IMR-90 (cell line): ENCODE data around the gene SAMD11. TPM values are rescaled to one million over a fixed set of nuclear protein-coding genes. Genes with fewer than 3 reads are reported as not detected.

ENCODE experiments used
- ATAC-seq: fragments of 200-7000 bp; cut with Tn5 transposase; 2 replicates; pipeline ENCODE4 v1.9.1; 2020; ENCODE audit warnings: low read depth, mild to moderate bottlenecking, moderate library complexity
- BruUV-seq: library from RNA; stranded (reverse); fragments of 400-500 nt; replicated peaks from 2 replicates; lab custom pipeline; 2021; lab: Mats Ljungman, UMichigan
- CTCF ChIA-PET: fragments of 300-600 bp; formaldehyde crosslinking; extraction: SDS; loops from one replicate; lab custom pipeline; 2021; ENCODE audit warnings: antibody characterized with exemption; lab: Yijun Ruan, JAX
- POLR2A ChIA-PET: fragments of 300-600 bp; sonication (Branson Sonifier 250); formaldehyde crosslinking; loops from one replicate; lab custom pipeline; 2022; ENCODE audit warnings: antibody characterized with exemption; ENCODE audit not compliant: unreplicated experiment; lab: Charles Lee
- DNase-seq: peaks from one replicate; pipeline ENCODE4 v3.0.0; 2013
- H2AFZ ChIP-seq: replicated peaks from 2 replicates; pipeline ENCODE3; 2013; ENCODE audit warnings: low read length, mild to moderate bottlenecking; ENCODE audit not compliant: poor library complexity
- H2AK5ac ChIP-seq: 2 replicates; pipeline ENCODE4 v1.6.1; 2013; ENCODE audit warnings: low read depth, low read length, inconsistent platforms
- H2AK9ac ChIP-seq: replicated peaks from 2 replicates; pipeline ENCODE3; 2013; ENCODE audit warnings: mild to moderate bottlenecking, low read depth, low read length, moderate library complexity; ENCODE audit not compliant: poor library complexity
- H2BK120ac ChIP-seq: 2 replicates; pipeline ENCODE4 v1.6.1; 2013; ENCODE audit warnings: low read depth, low read length, inconsistent platforms
- H2BK15ac ChIP-seq: 3 replicates; pipeline ENCODE4 v1.6.1; 2013; ENCODE audit warnings: low read depth, low read length, inconsistent platforms
- H2BK20ac ChIP-seq: 2 replicates; pipeline ENCODE4 v1.6.1; 2013; ENCODE audit warnings: low read depth, mild to moderate bottlenecking, inconsistent platforms, low read length, moderate library complexity
- H2BK5ac ChIP-seq: 2 replicates; pipeline ENCODE4 v1.6.1; 2013; ENCODE audit warnings: mild to moderate bottlenecking, low read depth, low read length, inconsistent platforms; ENCODE audit not compliant: poor library complexity, severe bottlenecking
- H3K14ac ChIP-seq: replicated peaks from 2 replicates; pipeline ENCODE4 v1.6.1; 2013; ENCODE audit warnings: low read depth, low read length, inconsistent platforms
- H3K18ac ChIP-seq: 2 replicates; pipeline ENCODE4 v1.6.1; 2013; ENCODE audit warnings: low read depth, low read length, control low read depth
- H3K23ac ChIP-seq: 2 replicates; pipeline ENCODE4 v1.6.1; 2013; ENCODE audit warnings: low read depth, low read length, inconsistent platforms
- H3K27ac ChIP-seq: 2 replicates; pipeline ENCODE4 v1.5.1; 2013; ENCODE audit warnings: mild to moderate bottlenecking, control low read depth, low read length; ENCODE audit not compliant: insufficient read depth
- H3K27me3 ChIP-seq: 2 replicates; pipeline ENCODE4 v1.6.1; 2013; ENCODE audit warnings: low read length; ENCODE audit not compliant: control insufficient read depth, insufficient read depth
- H3K36me3 ChIP-seq: 2 replicates; pipeline ENCODE4 v1.6.1; 2013; ENCODE audit warnings: low read length, mixed read lengths; ENCODE audit not compliant: control insufficient read depth, insufficient read depth
- H3K4ac ChIP-seq: 2 replicates; pipeline ENCODE4 v1.6.1; 2013; ENCODE audit warnings: low read depth, low read length, inconsistent platforms
- H3K4me1 ChIP-seq: 2 replicates; pipeline ENCODE4 v1.6.1; 2013; ENCODE audit warnings: low read length, mixed read lengths; ENCODE audit not compliant: control insufficient read depth, insufficient read depth
- H3K4me2 ChIP-seq: 2 replicates; pipeline ENCODE4 v1.6.1; 2013; ENCODE audit warnings: low read depth, mild to moderate bottlenecking, control low read depth, low read length, moderate library complexity
- H3K4me3 ChIP-seq: 2 replicates; pipeline ENCODE4 v1.5.1; 2013; ENCODE audit warnings: low read depth, mild to moderate bottlenecking, control low read depth, low read length, moderate library complexity; ENCODE audit not compliant: insufficient read depth
- H3K56ac ChIP-seq: 2 replicates; pipeline ENCODE4 v1.6.1; 2013; ENCODE audit warnings: low read length, inconsistent platforms; ENCODE audit not compliant: insufficient read depth; ENCODE audit errors: extremely low read depth
- H3K79me1 ChIP-seq, 2 experiments: 2 replicates each; pipeline ENCODE4 v1.6.1; 2013; ENCODE audit warnings: low read length in 2 of 2, inconsistent platforms in 1 of 2, low read depth in 1 of 2
- H3K9ac ChIP-seq: 2 replicates; pipeline ENCODE4 v1.6.1; 2013; ENCODE audit warnings: low read depth, low read length, control low read depth
- H3K9me1 ChIP-seq: 2 replicates; pipeline ENCODE4 v1.6.1; 2013; ENCODE audit warnings: low read length, inconsistent platforms; ENCODE audit not compliant: insufficient read depth
- H3K9me3 ChIP-seq: 2 replicates; pipeline ENCODE4 v1.6.1; 2013; ENCODE audit warnings: low read length; ENCODE audit not compliant: control insufficient read depth, insufficient read depth
- H4K20me1 ChIP-seq: 2 replicates; pipeline ENCODE4 v1.6.1; 2013; ENCODE audit warnings: low read length, inconsistent platforms; ENCODE audit not compliant: insufficient read depth
- H4K5ac ChIP-seq: 2 replicates; pipeline ENCODE4 v1.6.1; 2013; ENCODE audit warnings: mild to moderate bottlenecking, low read depth, low read length, control low read depth
- H4K8ac ChIP-seq, 2 experiments: 2 replicates each; pipeline ENCODE4 v1.6.1; 2013; ENCODE audit warnings: low read depth in 2 of 2, low read length in 2 of 2, control low read depth in 1 of 2, inconsistent platforms in 1 of 2
- H4K91ac ChIP-seq: 2 replicates; pipeline ENCODE4 v1.6.1; 2013; ENCODE audit warnings: low read depth, low read length, inconsistent platforms; ENCODE audit not compliant: insufficient read depth
- BHLHE40 ChIP-seq: fragments of 150-350 bp; IDR thresholded peaks from 2 replicates; pipeline ENCODE4 v1.6.1; 2016; ENCODE audit warnings: mild to moderate bottlenecking, low read depth, low read length
- MAZ ChIP-seq: IDR thresholded peaks from 2 replicates; pipeline ENCODE4 v1.6.1; 2012; ENCODE audit warnings: low read depth, mild to moderate bottlenecking, low read length, improper control_type of control experiment, moderate library complexity, borderline replicate concordance
- RAD21 ChIP-seq: IDR thresholded peaks from 2 replicates; pipeline ENCODE4 v1.6.1; 2012; ENCODE audit warnings: low read length, improper control_type of control experiment
- WGBS, 2 experiments: methylation state at CpG; one replicate each; pipeline versions ENCODE4 v1.1.5 to v1.1.7; 2013; ENCODE audit warnings: missing lambda C conversion rate in 2 of 2; ENCODE audit not compliant: insufficient read length in 1 of 2; ENCODE audit errors: extremely low coverage in 2 of 2; 5-methylcytosine and 5-hydroxymethylcytosine counted together
- dilution Hi-C: fragments of 300-500 bp; cut with HindIII; formaldehyde crosslinking; loops from one replicate; pipeline ENCODE4 v1.14.3; 2018; ENCODE audit warnings: low sequenced_read_pairs; ENCODE audit not compliant: unreplicated experiment
- in situ Hi-C: fragments of 300-500 bp; cut with MboI; formaldehyde crosslinking; loops from 3 replicates; pipeline ENCODE4 v1.14.3; 2019; ENCODE audit warnings: low sequenced_read_pairs, inconsistent platforms, mixed read lengths
- intact Hi-C: fragments of 100-400 bp; cut with micrococcal nuclease; formaldehyde crosslinking; loops from 2 replicates; pipeline ENCODE4 v1.10.0; 2022
- polyA plus RNA-seq, 3 experiments: library from polyadenylated mRNA; depleted of rRNA; stranded (reverse); fragments of >200 nt; gene quantifications; 2 replicates each; pipeline ENCODE4 v1.2.3, GENCODE V29; 2012; ENCODE audit warnings: low replicate concordance in 1 of 3
- total RNA-seq: library from RNA; depleted of rRNA; stranded (reverse); fragments of >200 nt; gene quantifications from 2 replicates; pipeline ENCODE4 v1.2.3, GENCODE V29; 2012

SAMD11 gene
- total and polyA plus RNA-seq, 2 of the 4 experiments (the other 2 are of a cell fraction): 5.9 to 22.9 TPM

DNA sequence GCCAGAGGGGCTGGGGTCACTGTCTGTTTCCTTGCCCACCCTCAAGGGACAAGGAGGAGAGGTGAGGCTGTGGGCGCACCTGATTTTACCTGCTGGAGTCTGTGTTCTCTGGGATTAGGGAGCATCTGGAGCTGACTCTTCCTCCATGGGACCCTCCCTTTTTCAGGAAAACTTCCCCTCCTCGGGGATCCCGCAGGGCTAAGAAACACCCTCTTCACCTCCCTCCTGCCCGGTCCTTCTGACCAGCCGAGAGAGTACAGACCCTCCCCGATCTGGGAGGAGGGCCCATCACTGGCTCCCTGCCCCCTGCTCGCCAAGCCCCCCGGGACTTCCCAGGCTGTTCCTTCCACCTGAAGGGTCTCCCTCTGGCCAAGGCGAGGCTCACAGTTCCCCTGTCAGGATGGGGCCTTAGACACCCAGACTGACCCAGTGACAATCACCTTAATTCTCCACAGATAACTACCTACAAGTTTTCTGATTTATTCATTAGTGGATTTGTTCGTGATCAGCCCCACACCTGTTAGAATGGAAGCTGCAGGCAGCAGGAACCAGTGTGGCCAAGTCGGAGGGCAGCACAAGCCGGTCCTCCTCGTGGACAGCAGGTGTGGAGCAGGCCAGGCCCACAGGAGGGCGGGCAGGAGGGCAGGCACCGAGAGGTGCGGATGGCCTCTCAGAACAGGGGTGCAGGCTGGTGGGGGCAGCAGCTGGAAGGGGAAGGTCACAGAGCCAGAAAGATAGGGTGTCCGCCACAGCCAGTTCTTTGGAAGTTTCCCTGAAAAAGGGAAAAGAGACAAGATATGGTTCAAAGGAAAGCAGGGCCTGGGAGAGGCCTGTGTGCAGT is 15.9 kb upstream of the SAMD11 start:
- H3K23ac ChIP-seq: no peak overlapping the region
- DNase-seq: no peak
- H2BK20ac ChIP-seq: no peak overlapping the region
- BruUV-seq: no TSS peak
- intact Hi-C loops: no loop called here
- no peaks in the 10 kb centered on the region for H3K9me1 ChIP-seq
- H4K5ac ChIP-seq: no peak overlapping the region
- H2AFZ ChIP-seq: no peak overlapping the region
- no peak overlapping the region for H2BK15ac ChIP-seq
- no peak overlapping the region for H3K4me3 ChIP-seq
- H3K9ac ChIP-seq: no peak overlapping the region
- no peak overlapping the region for H3K4me2 ChIP-seq
- H3K4me1 ChIP-seq: peaks cover 30% of the 10 kb centered on the region
- H3K27ac ChIP-seq: no peak overlapping the region
- POLR2A ChIA-PET: no interaction called here
- H3K18ac ChIP-seq: no peak overlapping the region
- H3K9me3 ChIP-seq: no peaks in the 10 kb centered on the region
- CTCF ChIA-PET: no interaction called here
- peak overlapping the region; percentile 64; the same call in 1 of the 2 replicates for H2AK5ac ChIP-seq
- in situ Hi-C loops: no loop called here
- WGBS, 2 experiments: 92% methylated on average over 7 of the region's 17 CpGs; no CpG with 5 or more reads in 1 of the 2 experiments
- no peak overlapping the region for H2BK120ac ChIP-seq
- H3K56ac ChIP-seq: no peak overlapping the region
- dilution Hi-C loops: no loop called here
- no peak overlapping the region; the same call in 1 of the 2 replicates for H3K4ac ChIP-seq
- H3K79me1 ChIP-seq: peaks cover 0 to 7% of the 10 kb centered on the region in 2 experiments; a peak in 1 of 4 replicates
- no peaks in the 10 kb centered on the region for H3K27me3 ChIP-seq
- H4K20me1 ChIP-seq: no peaks in the 10 kb centered on the region; the same call in 1 of the 2 replicates
- no peak overlapping the region for H2BK5ac ChIP-seq
- peak overlapping the region; percentile 37; the same call in 1 of the 2 replicates for H4K91ac ChIP-seq
- H3K36me3 ChIP-seq: no peaks in the 10 kb centered on the region
- no peak for ATAC-seq
- no peak overlapping the region for H3K14ac ChIP-seq
- peak overlapping the region; percentile 8 for H2AK9ac ChIP-seq
- H4K8ac ChIP-seq: no peak overlapping the region
- TF ChIP-seq RAD21 (no peak), BHLHE40 (no peak), MAZ (no peak)
